Bronchial epithelial cell (primary cell): ENCODE data around the gene ST6GALNAC4. TPM values are rescaled to one million over a fixed set of nuclear protein-coding genes. Genes with fewer than 3 reads are reported as not detected.

Experiments used
- DNase-seq: peaks from one replicate; pipeline ENCODE4 v3.0.0-alpha.2; 2010; ENCODE audit warnings: low read depth
- FAIRE-seq: peaks from 2 replicates; lab custom pipeline; 2011; peaks lifted over from hg19 to GRCh38; lab: Jason Lieb, UNC
- H3K27me3 ChIP-seq: 2 replicates; pipeline ENCODE4 v1.5.1; 2011; ENCODE audit warnings: low read length; ENCODE audit not compliant: control insufficient read depth, insufficient read depth
- H3K36me3 ChIP-seq: 2 replicates; pipeline ENCODE4 v1.5.1; 2011; ENCODE audit warnings: low read length; ENCODE audit not compliant: control insufficient read depth, insufficient read depth
- H3K4me3 ChIP-seq: 2 replicates; pipeline ENCODE4 v1.5.1; 2011; ENCODE audit warnings: mild to moderate bottlenecking, low read depth, low read length, control low read depth
- total RNA-seq: library from RNA; depleted of rRNA; stranded (reverse); fragments of >200 nt; gene quantifications from 2 replicates; pipeline ENCODE4 v1.2.1, GENCODE V29; 2014
- TF ChIP-seq, protein P1 (sequence below): IDR thresholded peaks from 2 replicates; pipeline ENCODE4 v1.5.1; 2011; ENCODE audit warnings: mild to moderate bottlenecking, moderate library complexity, low read length, control low read depth, inconsistent platforms; ENCODE audit not compliant: insufficient read depth, severe bottlenecking

Gene ST6GALNAC4
- total RNA-seq, 1 donor from 2014 or later = 21.3 TPM

DNA sequence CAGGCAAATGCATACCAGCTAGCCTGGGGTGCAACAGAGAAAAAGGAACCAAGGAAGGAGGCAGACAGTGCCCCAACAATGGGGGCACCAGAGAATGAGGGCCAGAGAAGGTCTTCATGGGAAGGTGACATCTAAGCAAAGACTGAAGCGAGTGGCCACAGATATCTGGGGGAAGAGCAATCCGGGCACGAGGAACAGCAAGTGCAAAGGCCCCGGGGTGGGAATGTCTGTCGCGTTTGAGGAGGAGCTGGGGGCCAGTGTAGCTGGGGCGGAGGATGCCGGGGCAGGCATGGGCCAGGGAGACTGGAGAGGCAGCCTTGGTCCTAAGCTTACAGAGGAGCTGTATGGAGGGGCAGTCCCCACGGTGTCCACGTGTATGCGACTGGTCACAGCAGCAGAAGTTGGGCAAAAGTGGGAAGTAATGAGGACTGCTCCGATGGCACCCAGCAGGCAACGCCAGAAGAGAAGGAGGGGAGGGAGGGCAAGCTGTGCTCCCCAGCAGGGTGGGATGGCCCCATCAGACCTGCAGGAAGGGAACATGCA, 44.8 kb upstream of the ST6GALNAC4 start:
- DNase-seq (no peak), FAIRE-seq (no peak)
- peaks cover 1% of the 10 kb centered on the region for H3K36me3 ChIP-seq
- H3K4me3 ChIP-seq = no peak overlapping the region
- TF ChIP-seq, protein P1, sequence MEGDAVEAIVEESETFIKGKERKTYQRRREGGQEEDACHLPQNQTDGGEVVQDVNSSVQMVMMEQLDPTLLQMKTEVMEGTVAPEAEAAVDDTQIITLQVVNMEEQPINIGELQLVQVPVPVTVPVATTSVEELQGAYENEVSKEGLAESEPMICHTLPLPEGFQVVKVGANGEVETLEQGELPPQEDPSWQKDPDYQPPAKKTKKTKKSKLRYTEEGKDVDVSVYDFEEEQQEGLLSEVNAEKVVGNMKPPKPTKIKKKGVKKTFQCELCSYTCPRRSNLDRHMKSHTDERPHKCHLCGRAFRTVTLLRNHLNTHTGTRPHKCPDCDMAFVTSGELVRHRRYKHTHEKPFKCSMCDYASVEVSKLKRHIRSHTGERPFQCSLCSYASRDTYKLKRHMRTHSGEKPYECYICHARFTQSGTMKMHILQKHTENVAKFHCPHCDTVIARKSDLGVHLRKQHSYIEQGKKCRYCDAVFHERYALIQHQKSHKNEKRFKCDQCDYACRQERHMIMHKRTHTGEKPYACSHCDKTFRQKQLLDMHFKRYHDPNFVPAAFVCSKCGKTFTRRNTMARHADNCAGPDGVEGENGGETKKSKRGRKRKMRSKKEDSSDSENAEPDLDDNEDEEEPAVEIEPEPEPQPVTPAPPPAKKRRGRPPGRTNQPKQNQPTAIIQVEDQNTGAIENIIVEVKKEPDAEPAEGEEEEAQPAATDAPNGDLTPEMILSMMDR = no peak
- no peaks in the 10 kb centered on the region for H3K27me3 ChIP-seq

DNA sequence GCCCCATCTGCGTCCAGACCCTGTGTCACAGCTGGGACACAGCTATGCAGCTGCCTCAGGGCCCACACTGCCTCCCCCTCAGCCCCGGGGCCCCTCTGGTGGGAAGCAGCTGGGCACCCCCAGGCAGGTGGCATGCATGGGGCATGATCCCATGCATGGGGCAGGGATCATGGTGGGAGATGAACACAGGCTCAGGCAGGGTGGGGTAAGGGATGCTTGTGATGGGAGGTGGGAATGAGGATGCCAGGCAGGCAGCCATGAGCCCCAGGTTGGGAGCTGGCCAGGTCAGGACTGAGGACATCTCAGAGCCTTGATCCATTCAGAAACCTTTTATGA, 44.3 kb upstream of the ST6GALNAC4 start:
- FAIRE-seq = no peak

GRCh38 chr9:127960410-127961154, 43.7 kb upstream of the ST6GALNAC4 start:
- DNase-seq (no peak), FAIRE-seq (no peak)
- Histone ChIP-seq H3K36me3 (peaks cover 1% of the 10 kb centered on the region), H3K27me3 (no peaks in the 10 kb centered on the region), H3K4me3 (no peak overlapping the region)
- TF ChIP-seq, protein P1 = no peak

More for the DNA sequence above, 44.3 kb upstream of the ST6GALNAC4 start:
- no peak for DNase-seq
- no peak overlapping the region for H3K4me3 ChIP-seq
- TF ChIP-seq, protein P1 = no peak
- peaks cover 1% of the 10 kb centered on the region for H3K36me3 ChIP-seq
- H3K27me3 ChIP-seq = no peaks in the 10 kb centered on the region

DNA sequence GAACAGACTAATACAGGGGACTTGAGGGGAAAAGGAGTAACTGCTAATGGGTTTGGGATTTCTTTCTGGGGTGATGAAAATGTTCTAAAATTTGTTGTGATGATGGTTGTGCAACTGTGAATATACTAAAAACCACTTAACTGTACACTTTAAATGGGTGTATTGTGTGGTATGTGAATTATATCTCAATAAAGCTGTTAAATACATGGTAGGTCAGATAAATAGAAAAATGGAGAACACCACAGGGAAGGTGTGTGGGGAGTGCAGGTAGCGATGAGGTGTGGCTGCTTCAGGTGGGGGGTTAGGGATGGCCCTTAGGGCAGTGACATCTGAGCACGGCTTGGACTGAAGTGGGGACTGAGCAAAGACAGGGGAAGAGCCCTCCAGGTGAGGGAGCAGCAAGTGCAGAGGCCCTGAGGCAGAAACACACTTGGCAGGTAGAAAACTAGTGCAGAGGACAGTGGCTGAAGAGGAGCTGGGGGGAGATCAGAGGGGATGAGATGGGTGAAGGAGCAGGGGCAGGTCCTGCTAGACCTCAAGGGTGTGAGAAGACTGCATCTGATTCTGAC, 43.1 kb upstream of the ST6GALNAC4 start:
- Histone ChIP-seq H3K27me3 (no peaks in the 10 kb centered on the region), H3K4me3 (no peak overlapping the region), H3K36me3 (peaks cover 1% of the 10 kb centered on the region)
- FAIRE-seq = no peak
- no peak for DNase-seq
- TF ChIP-seq, protein P1 = no peak

DNA sequence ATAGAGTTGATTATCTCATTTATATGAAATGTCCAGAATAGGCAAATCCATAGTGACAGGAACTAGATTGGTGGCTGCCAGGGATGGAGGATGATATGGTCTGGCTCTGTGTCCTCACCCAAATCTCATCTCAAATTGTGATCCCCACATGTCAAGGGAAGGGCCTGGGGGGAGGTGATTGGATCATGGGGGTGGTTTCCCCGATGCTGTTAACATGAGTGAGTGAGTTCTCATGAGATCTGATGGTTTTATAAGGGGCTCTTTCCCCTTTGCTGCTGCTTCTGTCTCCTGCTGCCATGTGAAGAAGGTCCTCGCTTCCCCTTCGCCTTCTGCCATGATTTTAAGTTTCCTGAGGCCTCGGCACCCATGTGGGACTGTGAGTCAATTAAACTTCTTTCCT, 42.6 kb upstream of the ST6GALNAC4 start:
- no peak for FAIRE-seq
- TF ChIP-seq, protein P1 = no peak
- Histone ChIP-seq H3K36me3 (peaks cover 1% of the 10 kb centered on the region), H3K4me3 (no peak overlapping the region), H3K27me3 (no peaks in the 10 kb centered on the region)
- DNase-seq = no peak
